Left ventricle myocardium superior (tissue), 1 donor: ENCODE measurements around the gene NRXN2. TPM values are rescaled to one million over a fixed set of nuclear protein-coding genes. Genes with fewer than 3 reads are reported as not detected.

ENCODE experiments used
- total RNA-seq: library from RNA; stranded (reverse); fragmentation: NEBNext Ultra II Directional; extraction: Animal tissue kit (Norgen Biotek cat#: 25700); gene quantifications from one replicate; pipeline ENCODE4 v1.2.1, GENCODE V29; 2021
- donor health status: DM: no; HTN: yes; CAD: no; lungs with severe emphysema.

The NRXN2 gene
- total RNA-seq, 1 donor from 2014 or later = 0.97 TPM

Other genes with a start within 250 kb of the NRXN2 start
- gene SLC22A11, start 167.3 kb downstream of the NRXN2 start, total RNA-seq = not detected
- not detected for gene SLC22A12, start 132.0 kb downstream of the NRXN2 start, total RNA-seq
- 44.5 TPM for gene RASGRP2, start 20.9 kb upstream of the NRXN2 start, total RNA-seq
- 175 TPM for gene PYGM, start 36.8 kb upstream of the NRXN2 start, total RNA-seq
- 191 TPM for gene SF1, start 55.3 kb upstream of the NRXN2 start, total RNA-seq
- gene MAP4K2, start 80.0 kb upstream of the NRXN2 start, total RNA-seq = 8.6 TPM
- gene MEN1, start 87.4 kb upstream of the NRXN2 start, total RNA-seq = 9.1 TPM
- 0.40 TPM for gene CDC42BPG, start 121.5 kb upstream of the NRXN2 start, total RNA-seq
- gene EHD1, start 155.4 kb upstream of the NRXN2 start, total RNA-seq = 52.5 TPM
- 13.0 TPM for gene ATG2A, start 194.0 kb upstream of the NRXN2 start, total RNA-seq
- 18.4 TPM for gene PPP2R5B, start 201.5 kb upstream of the NRXN2 start, total RNA-seq
- not detected for gene GPHA2, start 212.7 kb upstream of the NRXN2 start, total RNA-seq
- not detected for gene MAJIN, start 248.9 kb upstream of the NRXN2 start, total RNA-seq